Measurements from ENCODE around the gene RPH3AL.
"Not testable (repeated sequence)": the region's sequence is repeated elsewhere in the genome, so short reads cannot be mapped to it uniquely, and the experiment has no call there.

The RPH3AL gene

DNA sequence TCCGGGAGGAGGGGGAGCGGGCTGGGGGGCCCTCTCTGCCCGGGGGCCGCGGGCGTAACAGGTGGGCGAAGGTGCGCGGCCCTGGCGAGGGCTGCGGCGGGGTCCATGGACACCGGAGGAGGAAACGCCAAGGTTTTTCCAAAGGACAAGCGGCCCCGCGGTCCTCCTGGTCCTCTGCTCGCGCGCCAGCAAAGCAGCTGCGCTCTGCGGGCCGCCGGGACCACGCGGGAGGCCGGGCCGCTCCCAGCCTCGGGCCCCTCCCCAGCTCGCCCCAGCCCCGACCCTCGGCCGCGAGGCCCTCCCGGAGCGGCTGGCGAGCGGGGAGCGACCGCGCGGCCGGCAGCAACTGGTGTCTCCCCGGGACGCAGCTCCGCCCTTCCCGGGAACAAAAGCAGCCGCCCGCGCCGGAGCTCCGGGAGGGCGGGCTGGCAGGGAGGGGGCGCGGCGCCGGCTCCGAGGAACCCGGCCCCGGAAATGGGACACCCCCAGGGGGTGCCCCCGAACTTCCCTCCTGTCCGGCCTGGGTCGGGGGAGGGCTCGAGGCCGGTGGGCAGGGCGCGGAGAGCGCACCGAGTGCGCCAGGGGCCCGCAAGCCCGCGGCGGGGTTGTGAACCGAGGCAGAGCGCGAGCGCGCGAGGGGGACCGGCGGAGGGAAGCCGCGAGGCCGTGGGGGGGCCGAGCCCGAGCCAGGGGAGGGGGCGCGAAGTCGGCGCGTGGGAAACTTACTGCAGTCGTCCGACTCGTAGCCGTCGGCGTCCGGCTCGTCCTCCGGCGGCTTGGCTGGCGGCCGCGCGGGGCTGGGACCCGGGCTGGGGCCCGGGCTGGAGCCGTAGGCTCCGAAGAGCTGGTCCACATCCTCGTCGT is 172.0 kb downstream of the RPH3AL start:
- no peak for DNase-seq (ENCODE audit: low read depth, low spot score)

DNA sequence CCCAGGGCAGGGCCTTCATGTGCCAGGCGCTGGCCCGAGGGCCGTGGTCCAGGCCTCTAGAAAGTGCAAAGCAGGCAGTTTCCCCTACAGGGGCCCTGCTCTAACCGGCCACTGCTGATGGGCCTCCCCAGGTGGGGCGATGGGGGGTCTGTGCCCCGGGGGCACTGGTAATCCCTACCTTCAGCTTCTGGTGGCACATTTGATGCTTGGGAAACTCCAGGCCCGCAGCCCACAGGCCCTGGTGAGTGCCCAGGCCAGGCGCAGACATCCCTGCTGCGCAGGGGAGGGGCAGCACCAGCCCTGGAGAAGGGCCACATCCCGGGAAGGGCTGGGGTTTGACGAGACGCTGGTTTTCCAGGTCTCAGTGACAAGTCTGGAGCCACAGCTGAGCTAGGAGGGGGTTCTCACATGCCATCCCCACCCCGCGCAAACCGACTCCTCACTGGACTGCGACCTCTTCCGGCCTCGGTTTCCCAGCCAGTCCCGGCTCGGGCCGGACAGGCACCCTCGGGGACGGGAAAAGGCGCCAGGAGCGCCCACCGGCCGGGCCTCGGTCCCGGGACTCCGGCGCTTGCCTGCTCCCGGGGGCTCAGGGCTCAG is 172.7 kb downstream of the RPH3AL start:
- DNase-seq (ENCODE audit: low read depth, low spot score): no peak

DNA sequence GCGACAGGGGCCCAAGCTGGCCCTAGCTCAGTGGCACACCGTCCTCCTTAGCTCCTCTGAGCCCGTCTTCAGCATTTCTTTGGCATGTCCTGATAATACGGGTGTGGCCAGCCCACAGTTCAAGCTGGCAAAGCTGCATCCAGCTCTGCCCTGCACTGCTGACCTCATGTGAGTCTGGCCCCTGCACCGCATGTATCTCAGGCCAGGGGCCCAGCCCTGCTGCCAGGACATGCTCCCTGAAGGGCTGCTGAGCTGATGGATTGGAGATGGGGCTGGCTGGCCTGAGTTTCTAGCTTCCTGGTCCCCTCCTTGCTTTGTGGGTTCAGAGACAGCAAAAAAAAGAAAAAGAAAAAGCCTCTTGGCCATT is 173.6 kb downstream of the RPH3AL start:
- DNase-seq (ENCODE audit: low read depth, low spot score): no peak

DNA sequence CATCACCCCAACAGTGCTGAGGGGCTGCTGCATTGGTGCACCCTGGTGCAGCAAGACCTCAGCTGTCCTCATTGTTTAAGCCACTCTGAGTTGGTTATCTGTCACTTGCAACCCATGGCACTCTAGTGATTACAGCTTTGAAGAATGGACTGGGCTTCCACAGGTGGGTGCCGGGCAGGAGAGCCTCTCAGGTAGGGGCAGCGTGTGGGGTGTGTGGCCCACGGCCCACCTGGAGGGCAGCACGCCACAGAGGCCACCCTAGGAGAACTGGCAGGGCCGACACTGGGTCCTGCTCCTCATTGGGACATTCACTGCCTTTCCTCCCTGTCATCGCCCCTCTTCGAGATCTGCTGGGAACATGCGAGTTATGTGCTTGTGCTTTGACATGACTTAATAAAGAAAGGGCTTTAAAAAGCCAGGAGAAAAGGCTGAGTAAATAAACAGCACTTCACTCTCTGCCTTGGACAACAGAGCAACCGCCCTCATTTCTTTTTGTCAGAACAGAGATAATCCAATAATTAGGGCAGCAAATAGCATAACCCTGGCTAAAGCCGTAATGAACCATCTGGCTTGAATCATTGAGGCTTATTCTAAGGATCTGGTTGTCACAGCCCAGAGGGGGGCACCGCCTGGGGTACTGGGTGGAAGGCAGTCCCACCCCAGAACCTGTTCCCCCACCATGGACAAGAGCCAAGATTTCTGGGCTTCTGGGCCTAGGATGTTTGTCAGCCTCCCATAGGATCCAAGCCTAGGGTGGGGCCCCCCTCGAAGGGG is 174.1 kb downstream of the RPH3AL start:
- DNase-seq (ENCODE audit: low read depth, low spot score): no peak

DNA sequence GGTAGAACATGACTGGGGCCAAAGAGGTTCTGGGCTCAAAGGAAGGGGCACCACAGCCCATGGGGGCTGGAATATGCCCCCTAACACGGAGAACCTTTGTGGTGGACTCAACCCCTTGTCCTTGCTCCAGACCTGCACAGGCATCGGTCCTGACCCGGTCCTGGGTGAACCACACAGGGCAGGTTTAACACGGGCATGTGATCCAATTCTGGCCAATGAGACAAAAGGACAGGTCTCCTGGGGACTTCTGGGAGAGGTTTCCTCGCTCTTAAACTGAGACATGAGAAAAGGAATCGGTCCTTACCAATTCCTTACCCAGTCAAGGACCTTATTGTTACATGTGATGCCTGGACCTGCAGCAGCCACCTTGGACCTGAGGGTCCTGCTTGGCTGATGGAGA is 174.8 kb downstream of the RPH3AL start:
- no peak for DNase-seq (ENCODE audit: low read depth, low spot score)

DNA sequence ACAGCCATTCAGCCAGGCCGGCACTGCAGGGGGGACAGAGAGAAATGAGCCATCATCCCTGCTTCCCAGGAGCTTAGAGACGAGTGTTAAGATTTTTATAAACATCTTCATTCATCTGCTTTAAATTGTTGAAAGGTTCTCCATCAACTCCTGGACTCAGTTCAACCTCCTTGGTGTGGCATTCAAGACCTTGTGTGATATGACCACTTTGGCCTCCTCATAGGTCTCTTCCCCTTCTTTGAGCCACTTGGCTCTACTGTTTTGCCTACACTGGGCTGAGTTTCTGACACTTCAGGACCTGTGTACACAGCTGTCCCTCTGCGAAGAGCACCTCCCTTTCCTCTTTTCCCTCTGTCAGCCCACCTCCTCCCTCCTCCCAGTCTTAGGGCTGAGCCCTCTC is 175.5 kb downstream of the RPH3AL start:
- DNase-seq (ENCODE audit: low read depth, low spot score): no peak

DNA sequence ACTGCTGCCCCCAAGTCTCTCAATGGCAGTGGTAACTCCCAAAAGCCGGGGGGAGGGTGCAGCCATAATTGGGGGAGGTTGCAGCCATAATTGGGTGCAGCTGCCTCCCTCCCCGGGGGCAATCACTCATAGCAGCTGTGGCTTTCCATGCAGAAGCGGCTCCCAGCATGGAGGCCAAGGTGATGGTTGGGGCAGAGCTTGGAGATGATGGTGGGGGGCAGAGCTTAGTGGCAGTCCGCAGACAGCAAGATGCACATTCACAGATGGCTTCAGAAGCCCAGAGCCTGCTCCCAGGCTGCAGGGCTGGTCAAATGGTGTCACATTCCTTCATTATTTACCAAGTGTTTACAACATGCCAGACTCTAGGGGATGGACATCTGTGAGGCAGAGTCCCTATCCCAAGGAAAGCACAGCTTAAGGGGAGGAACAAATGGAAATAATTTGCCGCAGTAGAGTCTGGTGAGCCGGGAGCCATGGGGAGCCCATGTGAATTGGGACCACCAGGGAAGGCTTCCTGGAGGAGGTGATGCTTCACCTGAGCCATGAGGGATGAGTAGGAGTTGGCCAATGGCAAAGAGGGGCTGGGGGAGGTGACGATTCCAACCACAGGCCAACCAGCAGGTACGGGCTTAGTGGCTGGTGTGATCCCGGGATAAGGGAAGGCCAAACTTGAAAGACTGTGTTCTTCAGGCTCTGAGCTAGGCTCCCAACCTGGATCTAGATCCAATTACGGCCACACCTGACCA is 179.3 kb downstream of the RPH3AL start:
- DNase-seq (ENCODE audit: low read depth, low spot score): no peak

DNA sequence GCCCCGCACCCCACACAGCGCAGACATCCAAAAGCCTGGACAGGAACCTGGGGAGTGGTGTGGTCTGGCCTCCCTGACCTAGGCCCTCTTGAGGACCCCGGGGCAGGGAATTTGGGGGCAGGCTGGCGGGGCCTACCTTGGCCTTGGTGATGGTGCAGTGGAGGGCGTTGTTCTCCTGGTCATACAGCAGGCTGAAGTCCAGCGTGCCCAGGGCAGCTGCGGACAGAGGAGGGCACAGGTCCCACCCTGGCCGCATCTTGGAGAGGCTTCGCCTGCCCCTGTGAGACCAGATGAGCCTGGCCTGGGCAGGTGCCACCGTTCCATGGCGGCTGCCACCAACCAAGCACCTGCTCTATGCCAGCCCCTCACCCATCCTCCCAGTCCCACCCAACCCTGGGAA is 180.2 kb downstream of the RPH3AL start:
- DNase-seq (ENCODE audit: low read depth, low spot score): no peak

DNA sequence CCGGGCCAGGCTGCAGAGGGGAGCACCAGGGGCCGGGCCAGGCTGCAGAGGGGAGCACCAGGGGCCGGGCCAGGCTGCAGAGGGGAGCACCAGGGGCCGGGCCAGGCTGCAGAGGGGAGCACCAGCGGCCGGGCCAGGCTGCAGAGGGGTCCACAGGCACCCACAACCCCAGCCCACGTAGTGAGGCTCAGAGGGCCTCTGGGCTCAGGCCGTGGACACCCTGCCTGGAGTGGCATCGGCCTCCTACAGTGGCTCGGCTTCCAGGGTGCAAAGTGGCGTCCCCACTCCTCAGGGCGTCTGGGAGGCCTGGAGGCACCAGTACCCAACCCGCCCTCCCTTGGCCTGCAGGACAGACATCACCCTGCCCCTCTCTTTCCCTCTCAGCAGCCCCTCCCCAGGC is 180.7 kb downstream of the RPH3AL start:
- DNase-seq (ENCODE audit: low read depth, low spot score): no peak

DNA sequence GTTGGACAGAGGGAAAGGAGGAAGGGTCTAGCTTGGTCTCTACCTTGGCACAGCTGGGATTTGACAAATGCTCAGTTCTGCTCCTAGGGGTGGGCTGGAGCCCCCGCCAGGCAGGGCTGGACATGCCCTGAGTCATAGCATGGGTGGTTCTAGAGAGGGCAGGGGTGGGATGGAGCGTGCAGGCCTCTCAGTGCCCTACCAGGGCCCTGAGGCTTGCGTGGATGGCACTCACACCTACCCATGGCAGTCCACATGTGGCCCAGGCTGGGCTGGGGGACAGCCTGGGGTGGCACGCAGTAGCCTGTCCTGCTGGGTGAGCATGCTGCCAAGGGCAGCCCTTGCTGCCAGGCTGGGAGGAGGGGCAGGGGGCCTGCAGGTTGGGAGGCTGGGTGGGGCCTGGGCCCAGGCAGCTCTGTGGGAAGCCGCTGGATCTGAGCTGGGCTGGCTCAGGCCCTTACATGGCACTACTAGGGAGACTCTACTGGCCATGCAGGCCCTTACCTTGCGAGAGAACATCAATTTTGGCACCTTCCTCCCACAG is 182.4 kb downstream of the RPH3AL start:
- no peak for DNase-seq (ENCODE audit: low read depth, low spot score)

DNA sequence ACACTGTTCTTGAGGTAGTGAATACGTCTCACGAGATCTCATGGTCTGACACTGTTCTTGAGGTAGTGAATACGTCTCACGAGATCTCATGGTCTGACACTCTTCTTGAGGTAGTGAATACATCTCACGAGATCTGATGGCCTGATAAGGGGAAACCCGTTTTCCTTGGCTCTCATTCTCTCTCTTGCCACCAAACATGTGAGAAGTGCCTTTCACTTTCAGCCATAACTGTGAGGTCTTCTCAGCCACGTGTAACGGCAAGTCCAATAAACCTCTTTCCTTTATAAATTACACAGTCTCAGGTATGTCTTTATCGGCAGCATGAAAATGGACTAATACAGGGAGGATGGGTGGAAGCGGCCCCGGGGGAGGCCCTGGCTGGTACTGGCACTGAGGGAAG is 184.0 kb downstream of the RPH3AL start:
- DNase-seq (ENCODE audit: low read depth, low spot score): not testable (repeated sequence)

DNA sequence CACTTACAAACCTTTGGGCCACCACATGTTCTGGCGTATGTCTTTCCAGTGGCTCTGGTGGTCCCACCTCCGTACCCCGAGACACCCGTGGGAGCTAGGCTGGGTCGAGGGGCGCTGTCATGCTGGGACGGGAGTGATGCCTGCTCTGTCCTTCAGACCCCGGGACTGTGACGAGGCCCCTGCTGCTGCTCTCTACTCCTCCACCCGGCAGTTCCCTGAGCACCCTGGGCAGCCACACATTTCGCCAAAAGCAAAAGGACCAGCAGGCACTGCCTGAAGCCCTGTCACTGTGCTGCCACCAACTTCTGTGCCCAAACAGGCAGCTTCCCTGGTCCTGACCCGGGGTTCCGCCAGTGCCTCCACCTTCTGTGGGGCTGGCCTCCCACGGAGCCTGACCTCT is 186.7 kb downstream of the RPH3AL start:
- no peak for DNase-seq (ENCODE audit: low read depth, low spot score)

DNA sequence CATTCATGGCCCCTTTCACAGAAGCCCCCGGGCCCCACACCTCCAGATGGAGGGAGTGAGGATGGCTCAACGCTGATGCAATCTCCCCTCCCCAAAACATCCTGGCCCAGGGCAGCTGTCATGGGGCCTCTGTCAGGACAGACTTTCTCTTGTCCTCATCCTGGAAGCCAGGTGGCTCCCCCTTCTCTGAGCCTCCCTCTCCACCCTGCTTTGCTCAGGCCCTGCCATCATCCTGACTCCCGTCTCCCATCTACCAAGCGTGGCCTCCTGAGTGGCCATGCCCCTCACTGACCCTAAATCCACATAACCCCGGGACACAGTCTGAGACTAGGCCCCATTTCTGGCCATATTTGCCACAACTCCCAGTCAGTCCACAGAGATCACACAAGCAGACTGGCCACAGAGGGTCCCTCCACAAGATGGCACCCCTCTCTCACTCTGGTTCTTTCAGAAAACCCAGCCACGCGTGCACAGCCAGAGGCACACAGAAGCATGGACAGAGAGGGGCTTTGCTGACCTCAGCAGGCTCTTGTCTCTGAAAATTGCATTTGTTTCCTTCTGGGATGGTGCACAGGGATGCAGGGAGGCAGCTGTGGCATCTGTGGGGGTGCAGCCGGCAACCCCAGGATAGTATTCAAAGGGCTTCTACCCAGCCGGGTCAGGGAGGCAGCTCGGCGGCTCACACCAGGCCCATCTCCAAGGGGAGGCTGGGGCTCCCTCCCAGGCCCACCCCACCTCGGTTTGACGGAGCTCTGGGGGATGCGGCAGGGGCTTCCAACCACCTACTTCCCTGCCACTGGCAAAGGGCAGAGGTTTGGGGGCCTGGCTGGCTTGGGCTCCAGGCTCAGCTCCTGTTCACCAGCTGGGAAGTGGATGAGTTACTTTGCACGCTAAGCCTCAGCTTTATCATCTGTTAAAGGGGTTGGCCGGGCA is 188.0 kb downstream of the RPH3AL start:
- DNase-seq (ENCODE audit: low read depth, low spot score): no peak

DNA sequence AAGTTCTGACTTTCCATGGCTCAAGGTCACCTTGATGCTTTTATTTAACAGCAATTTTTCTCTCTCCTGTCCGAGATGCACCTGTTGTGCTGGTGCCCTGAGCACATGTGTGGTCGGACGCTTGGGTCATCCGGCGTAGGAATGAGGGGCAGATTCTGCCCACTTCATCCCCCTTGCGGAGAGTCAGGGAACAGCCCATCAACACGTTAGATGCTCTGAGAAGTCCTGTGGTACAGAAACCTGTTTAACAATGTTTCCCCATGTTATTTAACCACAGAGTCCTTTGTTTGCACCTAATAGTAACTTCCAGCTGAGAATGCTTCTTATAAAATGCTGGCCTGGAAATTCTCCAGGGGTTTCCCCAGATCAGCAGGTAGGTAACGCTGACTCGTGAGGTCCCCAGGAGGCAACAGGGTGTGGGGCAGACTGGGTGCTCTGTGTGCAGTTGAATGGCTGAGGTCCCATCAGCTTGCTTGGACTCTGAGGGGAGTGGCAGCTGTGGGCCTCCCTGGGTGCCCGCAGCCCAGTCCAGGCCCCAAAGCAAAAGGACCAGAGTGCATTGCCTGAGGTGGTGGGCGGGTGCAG is 189.0 kb downstream of the RPH3AL start:
- no peak for DNase-seq (ENCODE audit: low read depth, low spot score)

DNA sequence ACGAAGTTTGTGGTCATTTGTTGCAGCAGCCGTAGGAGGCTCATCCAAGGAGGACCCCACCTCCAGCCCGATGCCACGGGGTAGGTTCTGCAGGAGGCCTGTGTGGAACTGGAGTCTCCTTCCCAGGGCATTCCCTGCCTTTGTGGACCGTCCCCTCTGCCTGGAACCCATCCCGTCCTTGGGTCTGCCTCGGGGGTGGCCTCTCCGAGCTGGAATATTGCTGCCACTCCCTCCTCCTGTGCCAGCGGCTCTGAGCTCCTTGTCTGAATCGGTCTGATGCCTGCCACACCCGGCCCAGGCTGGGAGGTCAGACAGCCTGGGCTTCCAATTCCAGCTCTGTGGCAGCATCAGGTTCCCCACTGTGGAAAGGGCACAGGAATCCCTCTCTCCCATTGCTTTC is 189.9 kb downstream of the RPH3AL start:
- DNase-seq (ENCODE audit: low read depth, low spot score): no peak
